ENCODE results near the gene ELP5. TPM values are rescaled to one million over a fixed set of nuclear protein-coding genes. Genes with fewer than 3 reads are reported as not detected.

Gene ELP5
- total RNA-seq: 31.8 and 34.6 TPM in 2 replicates

DNA sequence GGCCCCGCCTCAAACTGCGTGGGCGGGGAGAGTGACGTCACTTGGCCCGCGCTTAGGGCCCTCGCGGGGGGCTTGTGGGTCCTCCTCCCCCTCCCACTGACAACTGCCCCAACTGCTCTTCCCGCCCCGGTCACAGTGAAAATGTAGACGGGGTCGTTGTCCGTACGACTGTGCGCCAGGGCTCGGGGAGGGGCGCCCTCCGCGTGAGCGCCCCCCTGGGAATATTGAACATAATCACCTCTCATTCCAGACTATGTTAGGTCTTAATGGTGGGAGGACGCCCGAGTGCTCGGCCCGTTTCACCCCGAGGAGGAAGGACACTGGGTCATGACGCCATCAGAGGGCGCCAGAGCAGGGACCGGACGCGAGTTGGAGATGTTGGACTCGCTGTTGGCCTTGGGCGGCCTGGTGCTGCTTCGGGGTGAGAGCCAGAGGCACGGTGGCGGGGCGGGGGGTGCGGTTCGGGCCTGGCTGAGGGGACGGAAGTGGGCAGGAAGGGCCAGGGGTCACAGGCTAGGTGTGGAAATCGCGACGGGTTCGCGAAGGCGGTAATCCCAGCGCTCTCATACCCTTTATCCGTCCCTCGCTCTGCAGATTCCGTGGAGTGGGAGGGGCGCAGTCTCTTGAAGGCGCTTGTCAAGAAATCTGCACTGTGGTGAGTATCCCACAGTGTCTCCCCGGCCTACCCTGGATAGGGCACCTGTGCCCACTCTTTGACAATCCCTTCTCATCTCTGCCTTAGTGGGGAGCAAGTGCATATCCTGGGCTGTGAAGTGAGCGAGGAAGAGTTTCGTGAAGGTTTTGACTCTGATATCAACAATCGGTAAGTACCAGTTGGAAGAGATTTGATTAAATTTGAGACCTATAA is at the start of gene ELP5:
Gene ELP5, plus strand, starts transcription at position 40 of the 868 bp plus-strand sequence. Its CDS starts 336 bp downstream, at position 376.
- peak; percentile 91 to 95 for DNase-seq (ENCODE audit: low read depth in 2 of 2)

DNA sequence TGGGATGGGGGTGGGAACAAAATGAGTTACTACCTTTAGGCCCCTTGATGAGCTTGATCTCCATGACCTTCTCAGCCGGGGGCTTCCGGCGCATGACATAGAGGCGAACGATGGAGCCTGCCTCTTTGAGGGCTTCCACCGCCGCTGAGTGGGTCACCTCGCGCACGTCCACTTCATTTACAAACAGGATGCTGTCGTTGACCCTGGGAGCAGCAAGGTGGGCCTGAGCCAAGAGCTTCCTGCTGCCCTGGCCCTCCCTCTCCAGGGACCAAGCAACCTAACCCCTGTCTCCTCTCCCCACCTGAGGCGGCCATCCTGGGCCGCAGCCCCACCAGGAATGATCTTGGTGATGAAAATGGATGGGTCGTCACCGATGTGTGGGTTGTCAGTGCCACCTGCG is 48.6 kb upstream of the ELP5 start:
- no peak for DNase-seq (ENCODE audit: low read depth in 2 of 2)

DNA sequence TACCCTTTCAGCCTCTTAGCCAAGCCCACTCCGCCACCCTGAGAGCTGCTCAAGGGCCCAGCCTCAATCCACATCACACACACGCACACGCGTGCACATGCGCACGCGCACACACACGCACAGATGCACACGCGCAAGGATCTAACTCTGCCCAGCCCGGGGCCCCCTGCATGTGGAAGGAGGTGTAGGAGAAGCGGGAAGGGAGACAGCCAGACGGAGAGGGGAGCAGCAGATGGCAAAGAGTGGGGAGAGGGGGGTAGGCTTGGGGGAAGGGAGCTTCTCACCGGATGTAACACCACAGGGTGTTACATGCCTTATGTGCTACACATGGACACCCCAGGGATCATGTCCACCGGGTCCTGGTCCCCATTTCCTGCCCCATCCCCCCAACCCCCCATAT is 47.7 kb upstream of the ELP5 start:
- DNase-seq (ENCODE audit: low read depth in 2 of 2): no peak

DNA sequence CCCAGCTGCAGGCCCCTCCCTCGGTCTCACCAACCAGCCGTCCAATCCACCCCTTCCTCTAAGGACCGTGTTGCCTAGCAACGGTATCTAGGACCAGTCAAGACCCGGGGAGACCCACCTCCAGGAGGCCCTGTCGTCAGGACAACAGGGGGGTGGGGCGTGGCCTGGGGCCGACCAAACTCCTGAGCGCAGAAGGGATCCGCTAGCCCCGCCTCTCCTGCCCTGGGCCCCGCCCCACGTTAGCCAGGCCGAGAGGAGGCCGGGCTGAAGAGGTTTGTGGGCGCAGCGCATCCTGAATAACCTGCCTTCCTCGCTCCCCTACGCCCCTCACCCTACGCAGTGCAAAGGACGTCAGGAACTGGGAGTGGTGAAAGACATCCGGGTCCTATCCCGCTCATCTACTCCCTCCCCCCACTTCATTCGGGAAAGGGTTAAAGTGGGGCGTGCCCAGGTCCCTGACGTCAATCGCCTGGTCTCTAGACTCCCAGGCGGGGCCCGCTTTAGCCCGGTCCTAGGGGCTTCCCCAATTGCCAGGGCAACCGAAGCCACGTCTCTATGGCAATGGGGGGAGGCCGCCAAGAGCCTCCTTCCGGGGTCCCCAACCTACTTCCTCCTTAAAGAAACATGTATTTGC is 47.1 kb upstream of the ELP5 start:
- peak; percentile 36 to 71 for DNase-seq (ENCODE audit: low read depth in 2 of 2)

DNA sequence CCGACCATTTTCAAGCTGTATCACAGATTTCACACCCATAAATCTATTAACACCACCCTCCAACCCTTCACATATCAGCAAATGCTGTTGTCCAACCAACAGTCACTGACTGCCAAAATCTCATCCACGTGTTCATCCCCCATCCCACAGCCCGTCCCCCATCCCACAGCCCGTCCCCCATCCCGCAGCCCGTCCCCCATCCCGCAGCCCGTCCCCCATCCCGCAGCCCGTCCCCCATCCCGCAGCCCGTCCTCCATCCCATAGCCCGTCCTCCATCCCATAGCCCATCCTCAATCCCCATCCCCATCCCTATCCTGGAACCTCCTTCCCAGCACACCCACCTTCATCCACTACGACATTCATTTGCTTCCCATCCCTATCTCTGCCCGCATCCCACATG is 46.5 kb upstream of the ELP5 start:
- DNase-seq (ENCODE audit: low read depth in 2 of 2): no peak

GRCh38 chr17:7207120-7208001 is 44.7 kb upstream of the ELP5 start:
- no peak for DNase-seq (ENCODE audit: low read depth in 2 of 2)

DNA sequence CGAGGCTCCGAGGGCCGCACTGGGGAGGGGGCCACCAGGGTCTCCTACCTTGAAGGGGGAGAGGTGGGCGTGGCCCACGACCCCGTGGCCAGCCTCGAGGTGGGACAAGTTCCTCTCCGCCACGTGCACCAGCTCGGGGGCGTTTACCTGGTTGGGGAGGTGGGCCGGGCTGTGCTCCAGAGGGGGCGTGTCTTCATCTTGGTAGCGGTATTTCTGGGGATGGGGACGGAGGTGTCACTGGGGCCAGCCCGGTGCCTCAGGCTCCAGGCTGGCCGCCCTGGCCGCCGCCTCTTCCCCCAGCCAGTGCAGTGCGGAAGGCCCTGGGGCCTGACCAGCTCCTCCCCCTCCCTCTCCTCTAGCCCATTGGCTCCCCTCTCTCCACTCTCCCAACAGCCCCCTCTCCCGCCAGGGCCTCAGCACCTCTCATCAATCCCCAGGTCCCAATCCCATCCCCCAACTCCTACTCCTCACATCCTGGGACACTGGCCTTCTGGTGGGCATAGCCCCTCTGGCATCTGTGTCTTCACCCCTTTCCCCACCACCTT is 43.9 kb upstream of the ELP5 start:
- DNase-seq (ENCODE audit: low read depth in 2 of 2): no peak

- no peak for DNase-seq (ENCODE audit: low read depth in 2 of 2)
These were observed 43.1 kb upstream of the ELP5 start for GRCh38 chr17:7208754-7209460.

DNA sequence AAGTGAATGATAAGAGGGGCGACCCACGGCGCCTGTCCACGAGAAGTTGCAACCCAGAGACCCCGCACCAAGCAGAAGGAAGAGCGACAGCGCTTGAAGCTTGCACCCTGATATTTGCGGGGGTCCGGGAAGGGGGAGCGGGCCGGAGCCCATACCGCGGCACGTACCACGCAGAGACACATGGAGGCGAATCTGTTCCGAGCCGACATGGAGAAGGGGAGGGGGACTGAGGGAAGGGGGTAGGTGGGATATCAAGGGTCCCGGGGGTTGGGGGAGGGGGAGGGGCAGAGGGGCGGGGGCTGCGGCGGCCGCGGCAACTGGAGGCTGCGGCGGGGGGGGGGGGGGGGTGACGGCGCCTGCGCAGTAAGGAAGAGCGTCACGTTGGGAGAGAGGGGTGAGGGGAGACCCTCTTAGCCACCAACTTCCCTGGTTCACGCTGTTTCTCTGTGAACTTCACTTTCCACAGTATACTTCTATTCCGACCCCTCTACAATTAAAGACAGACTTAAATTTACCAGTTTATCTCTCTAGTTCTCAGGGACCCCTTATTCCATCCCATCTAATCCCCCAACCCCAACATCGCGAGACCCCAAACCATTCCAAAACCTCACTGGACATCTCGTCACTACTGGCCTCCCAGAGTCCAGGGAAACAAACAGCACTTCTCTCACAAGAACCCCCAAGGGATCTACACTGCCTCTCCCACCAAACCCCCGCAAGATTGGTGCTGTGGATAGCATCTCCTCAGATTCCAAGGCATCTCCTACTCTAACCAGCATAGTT is 40.3 kb upstream of the ELP5 start:
- DNase-seq (ENCODE audit: low read depth in 2 of 2): no peak

- peak; percentile 77 to 91 for DNase-seq (ENCODE audit: low read depth in 2 of 2)
These were observed 38.1 kb upstream of the ELP5 start for GRCh38 chr17:7213895-7214299.

DNA sequence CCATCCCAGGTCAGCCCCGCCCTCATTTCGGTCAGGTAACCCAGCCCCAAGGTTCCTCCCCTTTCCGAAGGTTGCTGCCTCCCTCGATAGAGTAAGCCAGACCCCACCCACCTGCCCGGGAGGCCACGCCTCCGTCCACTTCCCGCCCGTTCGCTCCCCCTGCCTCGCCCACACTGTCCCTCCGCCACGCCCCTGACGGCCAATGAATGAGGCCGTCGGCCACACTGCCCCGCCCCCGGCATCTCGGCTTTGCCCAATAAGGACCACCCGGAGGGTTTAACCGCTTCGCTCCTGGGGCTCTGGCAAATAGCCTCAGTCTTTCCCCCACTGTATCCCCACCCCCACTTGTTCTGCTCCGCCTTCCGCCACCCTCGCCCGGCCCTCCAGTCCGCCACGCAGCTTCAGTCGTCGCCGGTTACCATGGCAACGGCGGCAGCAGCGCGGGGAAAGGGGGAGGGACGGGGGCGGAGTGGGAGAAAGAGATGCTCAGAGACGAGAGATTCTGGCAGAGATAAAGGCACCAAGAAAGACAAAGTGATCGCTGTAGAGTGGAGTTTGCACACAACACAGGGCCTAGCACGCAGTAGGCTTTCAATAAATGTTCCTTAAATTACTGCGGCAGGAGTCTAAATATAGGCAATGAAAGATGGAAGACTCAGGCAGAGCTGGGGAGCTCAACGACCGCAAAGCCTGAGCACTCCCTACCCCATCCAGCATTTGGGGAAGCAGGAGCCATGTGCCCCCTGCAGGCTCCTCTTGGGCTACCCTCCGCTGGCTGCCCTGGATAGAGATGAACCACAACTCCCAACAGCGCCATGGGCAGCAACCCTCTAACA is 37.5 kb upstream of the ELP5 start:
- peak; percentile 92 to 98 for DNase-seq (ENCODE audit: low read depth in 2 of 2)

DNA sequence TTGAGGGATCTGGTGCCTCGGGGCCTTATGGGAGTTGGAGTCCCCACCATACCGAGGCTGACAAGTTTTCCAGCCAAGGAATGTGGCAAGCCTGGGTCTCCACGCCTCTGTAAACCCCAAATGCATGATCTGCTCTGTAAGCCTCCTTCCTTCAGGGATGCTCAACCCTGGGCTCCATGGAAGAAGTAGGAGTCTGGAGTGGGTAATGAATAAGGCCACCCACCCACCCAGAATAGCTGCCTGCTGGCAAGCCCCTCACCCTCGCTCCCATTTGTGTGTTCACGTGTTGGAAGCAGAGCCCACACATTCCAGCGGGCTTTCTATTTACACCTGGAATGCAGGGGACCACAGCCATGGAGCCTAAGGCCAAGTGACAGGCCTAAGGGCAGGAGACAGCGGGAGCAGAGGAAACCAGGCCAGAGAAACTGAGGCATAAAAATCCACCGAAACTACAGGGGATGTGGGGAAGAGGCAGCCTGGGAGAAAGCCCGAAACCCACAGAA is 36.8 kb upstream of the ELP5 start:
- no peak for DNase-seq (ENCODE audit: low read depth in 2 of 2)

GRCh38 chr17:7215652-7216180 is 36.3 kb upstream of the ELP5 start:
- peak in 1 of 2 donors; percentile 47 for DNase-seq (ENCODE audit: low read depth in 2 of 2)

DNA sequence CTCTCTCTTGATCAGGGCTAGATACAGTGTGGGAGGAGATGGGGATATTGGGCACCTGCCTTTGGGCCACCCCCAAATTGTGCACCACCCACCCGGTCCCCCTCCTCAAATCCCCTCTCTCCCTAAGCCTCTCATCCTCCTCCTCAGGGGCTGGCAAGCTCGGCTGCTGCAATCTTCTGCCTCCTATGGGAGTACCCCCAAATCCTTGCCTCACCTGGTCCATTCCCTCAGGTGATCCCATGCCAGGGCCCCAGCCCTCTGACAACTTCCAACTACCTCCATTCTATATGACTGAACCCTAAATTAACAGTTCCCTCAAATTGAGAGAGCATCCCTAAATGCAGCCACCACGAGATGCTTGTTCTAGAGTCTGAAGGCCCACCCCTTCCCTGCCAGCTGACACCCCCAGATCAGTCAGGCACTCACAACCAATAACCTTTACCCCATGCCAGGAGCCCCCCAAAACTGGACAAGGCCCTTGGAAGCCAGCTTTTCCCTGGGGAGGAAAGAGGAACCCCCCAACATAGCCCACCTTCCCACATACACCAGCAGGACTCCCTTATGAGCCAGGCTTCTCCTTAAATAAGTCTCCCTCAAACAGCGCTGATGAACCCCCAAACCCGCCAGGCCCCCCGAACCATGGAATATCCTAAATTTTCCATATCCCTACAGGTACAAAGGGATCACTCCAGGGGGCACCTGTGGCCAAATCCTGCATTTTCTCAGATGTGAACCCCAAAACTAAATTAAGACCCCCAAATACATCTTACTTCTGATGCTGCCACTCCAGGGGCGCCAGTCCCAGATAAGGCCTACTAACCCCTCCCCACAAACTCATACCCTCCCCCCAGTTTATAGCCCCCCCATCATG is 35.5 kb upstream of the ELP5 start:
- no peak for DNase-seq (ENCODE audit: low read depth in 2 of 2)

DNA sequence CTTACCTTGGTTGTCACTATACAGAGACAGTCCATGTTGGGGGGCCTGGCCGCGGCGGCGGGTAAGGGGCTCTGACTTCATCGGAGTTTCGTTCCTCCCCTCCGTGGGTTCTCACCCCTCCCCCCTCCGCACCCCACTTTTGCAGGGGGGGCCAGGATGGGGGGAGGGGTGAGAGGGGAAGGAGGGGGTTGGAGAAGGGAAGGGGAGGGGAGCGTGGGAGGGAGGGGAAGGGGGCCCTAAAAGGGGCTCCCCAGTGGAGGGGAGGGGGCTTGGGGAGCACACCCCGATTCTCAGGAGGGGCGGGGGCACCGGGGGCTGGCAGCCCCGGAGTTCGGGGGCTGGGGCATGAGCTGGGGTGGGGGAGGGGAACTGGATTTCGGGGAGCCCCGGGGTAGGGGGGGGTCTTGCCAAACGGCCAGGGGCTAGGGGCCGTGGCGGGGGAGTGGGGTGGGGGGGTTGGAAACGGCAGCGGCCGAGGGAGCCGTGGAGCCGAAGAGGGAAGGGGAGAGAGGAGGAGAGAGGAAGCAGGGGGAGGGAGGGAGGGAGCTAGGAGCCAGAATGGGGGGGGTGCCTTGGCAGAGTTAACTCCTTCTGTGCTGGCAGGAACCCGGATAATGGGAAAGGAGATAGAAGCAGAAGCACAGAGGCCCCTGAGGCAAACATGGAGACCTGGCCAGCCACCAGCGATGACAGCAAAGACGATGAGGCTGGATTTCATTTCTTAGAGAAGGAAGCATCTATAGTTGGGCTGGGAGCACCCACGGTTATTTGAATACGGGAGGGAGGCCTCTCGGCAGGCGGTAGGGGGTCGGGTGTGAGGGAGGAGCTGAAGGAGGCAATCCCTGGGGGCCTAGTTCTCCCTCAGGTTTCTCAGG is 34.7 kb upstream of the ELP5 start:
- peak in 1 of 2 donors; percentile 79 for DNase-seq (ENCODE audit: low read depth in 2 of 2)

DNA sequence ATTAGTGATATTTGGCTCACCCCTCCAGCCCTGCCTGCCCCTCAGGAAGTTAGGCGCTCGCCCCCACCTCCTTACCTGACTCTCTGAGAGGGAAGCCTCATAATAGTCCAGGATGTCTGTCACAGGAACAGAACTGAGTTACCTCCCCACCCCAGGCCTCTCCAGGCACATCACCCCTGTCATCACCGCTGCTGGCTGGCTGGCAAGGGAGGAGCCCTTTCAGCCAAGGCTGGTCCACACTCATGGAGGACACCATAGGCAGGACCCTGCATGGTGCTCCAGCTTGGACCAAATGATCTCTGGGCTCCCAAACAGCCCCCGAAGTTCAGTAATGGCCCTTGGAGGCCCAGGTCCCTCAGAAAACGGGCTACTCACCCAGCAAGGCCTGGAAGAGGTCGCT is 33.8 kb upstream of the ELP5 start:
- no peak for DNase-seq (ENCODE audit: low read depth in 2 of 2)

DNA sequence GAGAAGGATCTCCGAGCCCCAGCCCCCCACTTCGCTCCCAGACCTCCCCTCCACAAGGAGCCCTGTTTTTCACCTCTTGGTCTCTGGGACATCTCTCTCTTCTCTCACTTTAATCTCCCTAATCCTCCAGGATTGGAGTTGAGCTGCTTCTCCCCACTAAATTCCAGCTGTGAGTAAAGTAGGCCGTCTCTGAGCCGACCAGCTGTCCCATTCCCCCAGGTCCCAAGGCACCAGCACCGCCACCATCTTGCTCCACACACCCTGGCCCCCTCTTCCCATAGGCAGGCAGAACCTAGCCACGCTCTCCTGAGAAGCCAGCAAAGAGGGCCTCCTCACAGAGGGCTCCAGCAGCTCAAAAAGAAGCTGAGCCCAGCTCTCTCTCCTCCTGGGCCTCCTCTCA is 33.3 kb upstream of the ELP5 start:
- no peak for DNase-seq (ENCODE audit: low read depth in 2 of 2)

Data from dermis microvascular lymphatic vessel endothelial cell (primary cell).